Lower leg skin (tissue), 3 donors: ENCODE data around the gene DDR1.

Experiments
- POLR2A ChIP-seq, 2 donors: fragments of 450-650 bp; IDR thresholded peaks; one replicate each; pipeline ENCODE4 v1.6.1; 2016 to 2017; ENCODE audit warnings: antibody characterized with exemption in 2 of 2, mild to moderate bottlenecking in 1 of 2, moderate library complexity in 1 of 2
- TF ChIP-seq, protein P1 (sequence below), 3 donors: fragments of 450-650 bp; IDR thresholded peaks; one replicate each; pipeline ENCODE4 v1.5.1; 2016; ENCODE audit warnings: antibody characterized with exemption in 3 of 3, mild to moderate bottlenecking in 3 of 3, moderate library complexity in 2 of 3

GRCh38 chr6:30891450-30891723 lies 7.1 kb downstream of the DDR1 start:
- TF ChIP-seq, protein P1, sequence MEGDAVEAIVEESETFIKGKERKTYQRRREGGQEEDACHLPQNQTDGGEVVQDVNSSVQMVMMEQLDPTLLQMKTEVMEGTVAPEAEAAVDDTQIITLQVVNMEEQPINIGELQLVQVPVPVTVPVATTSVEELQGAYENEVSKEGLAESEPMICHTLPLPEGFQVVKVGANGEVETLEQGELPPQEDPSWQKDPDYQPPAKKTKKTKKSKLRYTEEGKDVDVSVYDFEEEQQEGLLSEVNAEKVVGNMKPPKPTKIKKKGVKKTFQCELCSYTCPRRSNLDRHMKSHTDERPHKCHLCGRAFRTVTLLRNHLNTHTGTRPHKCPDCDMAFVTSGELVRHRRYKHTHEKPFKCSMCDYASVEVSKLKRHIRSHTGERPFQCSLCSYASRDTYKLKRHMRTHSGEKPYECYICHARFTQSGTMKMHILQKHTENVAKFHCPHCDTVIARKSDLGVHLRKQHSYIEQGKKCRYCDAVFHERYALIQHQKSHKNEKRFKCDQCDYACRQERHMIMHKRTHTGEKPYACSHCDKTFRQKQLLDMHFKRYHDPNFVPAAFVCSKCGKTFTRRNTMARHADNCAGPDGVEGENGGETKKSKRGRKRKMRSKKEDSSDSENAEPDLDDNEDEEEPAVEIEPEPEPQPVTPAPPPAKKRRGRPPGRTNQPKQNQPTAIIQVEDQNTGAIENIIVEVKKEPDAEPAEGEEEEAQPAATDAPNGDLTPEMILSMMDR (IDR thresholded peaks at IDR 0.05), result no peak
- no peak for TF ChIP-seq POLR2A (IDR thresholded peaks at IDR 0.05)
